SU-DHL-6 (cell line): ENCODE measurements around the gene TMEM175.

ENCODE experiments used
- EZH2phosphoT487 ChIP-seq: fragments of 200-600 bp; sonication (generic), shearing (Covaris generic); conservative IDR thresholded peaks from 2 replicates; pipeline ENCODE4 v1.6.1; 2018; ENCODE audit warnings: mild to moderate bottlenecking, antibody characterized with exemption, low read length, moderate library complexity, mixed read lengths
- TF ChIP-seq, protein P1 (sequence below): fragments of 200-600 bp; sonication (generic); IDR thresholded peaks from one replicate; pipeline ENCODE4 v1.5.1; 2017; ENCODE audit warnings: antibody characterized with exemption, mild to moderate bottlenecking, low read length, moderate library complexity; ENCODE audit not compliant: insufficient read depth, poor library complexity, severe bottlenecking

- TF ChIP-seq, protein P1, sequence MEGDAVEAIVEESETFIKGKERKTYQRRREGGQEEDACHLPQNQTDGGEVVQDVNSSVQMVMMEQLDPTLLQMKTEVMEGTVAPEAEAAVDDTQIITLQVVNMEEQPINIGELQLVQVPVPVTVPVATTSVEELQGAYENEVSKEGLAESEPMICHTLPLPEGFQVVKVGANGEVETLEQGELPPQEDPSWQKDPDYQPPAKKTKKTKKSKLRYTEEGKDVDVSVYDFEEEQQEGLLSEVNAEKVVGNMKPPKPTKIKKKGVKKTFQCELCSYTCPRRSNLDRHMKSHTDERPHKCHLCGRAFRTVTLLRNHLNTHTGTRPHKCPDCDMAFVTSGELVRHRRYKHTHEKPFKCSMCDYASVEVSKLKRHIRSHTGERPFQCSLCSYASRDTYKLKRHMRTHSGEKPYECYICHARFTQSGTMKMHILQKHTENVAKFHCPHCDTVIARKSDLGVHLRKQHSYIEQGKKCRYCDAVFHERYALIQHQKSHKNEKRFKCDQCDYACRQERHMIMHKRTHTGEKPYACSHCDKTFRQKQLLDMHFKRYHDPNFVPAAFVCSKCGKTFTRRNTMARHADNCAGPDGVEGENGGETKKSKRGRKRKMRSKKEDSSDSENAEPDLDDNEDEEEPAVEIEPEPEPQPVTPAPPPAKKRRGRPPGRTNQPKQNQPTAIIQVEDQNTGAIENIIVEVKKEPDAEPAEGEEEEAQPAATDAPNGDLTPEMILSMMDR: no peak
- no peak for TF ChIP-seq EZH2phosphoT487
Measured at GRCh38 chr4:998096-998691, 65.9 kb downstream of the TMEM175 start.
